ENCODE data around the gene ARHGAP40.

- TF ChIP-seq EZH2phosphoT487 (IDR thresholded peaks at IDR 0.05; ENCODE audit: insufficient read depth, low read depth) (no peak), EZH2 (IDR thresholded peaks at IDR 0.05; ENCODE audit: insufficient read depth, poor library complexity, severe bottlenecking) (no peak)
Measured at GRCh38 chr20:38559764-38560163, 41.8 kb upstream of the ARHGAP40 start.

Data from GM23248 (cell line).